HepG2 (cell line): ENCODE data around the gene FRMD8. TPM values are rescaled to one million over a fixed set of nuclear protein-coding genes. Genes with fewer than 3 reads are reported as not detected.
A peak's percentile ranks its signal among the peaks of the same experiment; 100 is the strongest.

ENCODE experiments used
- GATAD1 ChIP-seq: IDR thresholded peaks from 2 replicates; pipeline ENCODE4 v1.6.1; 2016; ENCODE audit warnings: missing genetic modification reagents, missing compliant biosample characterization
- GFI1 ChIP-seq: sonication (generic); formaldehyde crosslinking; IDR thresholded peaks from 2 replicates; pipeline ENCODE4 v1.5.0; 2020; ENCODE audit warnings: missing genetic modification reagents, mild to moderate bottlenecking, borderline replicate concordance
- HDAC6 ChIP-seq: fragments of 200-600 bp; sonication (generic); IDR thresholded peaks from 2 replicates; pipeline ENCODE4 v1.7.0; 2017; ENCODE audit warnings: mild to moderate bottlenecking, antibody characterized with exemption, low read length, low read depth
- NCOA1 ChIP-seq: sonication (generic); formaldehyde crosslinking; IDR thresholded peaks from 2 replicates; pipeline ENCODE4 v1.9.0; 2021; ENCODE audit warnings: missing genetic modification reagents
- PAF1 ChIP-seq: IDR thresholded peaks from 2 replicates; pipeline ENCODE4 v1.6.1; 2016; ENCODE audit warnings: missing genetic modification reagents, missing compliant biosample characterization
- PCBP1 ChIP-seq: fragments of 200-400 bp; formaldehyde crosslinking; IDR thresholded peaks from 2 replicates; pipeline ENCODE4 v1.6.1; 2017; ENCODE audit warnings: mild to moderate bottlenecking, low read depth, low read length, borderline replicate concordance
- RAD21 ChIP-seq: fragments of 450-650 bp; formaldehyde crosslinking; IDR thresholded peaks from 2 replicates; pipeline ENCODE4 v1.5.0; 2020; ENCODE audit warnings: mild to moderate bottlenecking
- SP4 ChIP-seq: sonication (generic); formaldehyde crosslinking; IDR thresholded peaks from 2 replicates; pipeline ENCODE4 v1.8.1; 2023; ENCODE audit warnings: mild to moderate bottlenecking, missing genetic modification reagents
- U2AF1 ChIP-seq: fragments of 200-400 bp; formaldehyde crosslinking; optimal IDR thresholded peaks from 2 replicates; pipeline ENCODE3; 2017; ENCODE audit warnings: mild to moderate bottlenecking, low read depth, low read length
- polyA plus RNA-seq, 8 experiments: library from polyadenylated mRNA; depleted of rRNA in 3 of 8; stranded (reverse) in 7 of 8; unstranded in 1 of 8; fragments of >200 nt; fragmentation: Illumina TruSeq in 4 of 8; extraction: Trizol in 4 of 8; gene quantifications; 2 replicates each; pipeline versions ENCODE4 v1.2.1 to v1.2.3, GENCODE V29; 2011 to 2016; ENCODE audit warnings: low read depth in 4 of 8, missing spikeins in 1 of 8, mixed read lengths in 1 of 8; ENCODE audit not compliant: insufficient read depth in 1 of 8
- total RNA-seq, 5 experiments: library from RNA; depleted of rRNA; stranded (reverse); fragments of >200 nt; fragmentation: Illumina TruSeq; extraction: Trizol; gene quantifications; 2 replicates each; pipeline ENCODE4 v1.2.3, GENCODE V29; 2016; ENCODE audit warnings: low read depth in 1 of 5
- TF ChIP-seq, protein P1 (sequence below): sonication (generic); formaldehyde crosslinking; IDR thresholded peaks from 2 replicates; pipeline ENCODE4 v1.4.0; 2020; ENCODE audit warnings: mild to moderate bottlenecking, missing genetic modification reagents
- TF ChIP-seq, protein P2 (sequence below): sonication (generic); formaldehyde crosslinking; IDR thresholded peaks from 2 replicates; pipeline ENCODE4 v1.8.0; 2022; ENCODE audit warnings: missing genetic modification reagents, mild to moderate bottlenecking, moderate library complexity, borderline replicate concordance
- TF ChIP-seq, protein P3 (sequence below): sonication (generic); formaldehyde crosslinking; IDR thresholded peaks from 2 replicates; pipeline ENCODE4 v1.4.0; 2020; ENCODE audit warnings: mild to moderate bottlenecking, missing genetic modification reagents
- TF ChIP-seq, protein P4 (sequence below): sonication (generic); formaldehyde crosslinking; IDR thresholded peaks from 2 replicates; pipeline ENCODE4 v1.8.1; 2023; ENCODE audit warnings: missing genetic modification reagents, inconsistent platforms, borderline replicate concordance

FRMD8 gene
- total and polyA plus RNA-seq, 2 of the 13 experiments (the other 11 are each of a cell fraction or from before 2014, with no cell fraction given), result 5.8 to 20.6 TPM

DNA sequence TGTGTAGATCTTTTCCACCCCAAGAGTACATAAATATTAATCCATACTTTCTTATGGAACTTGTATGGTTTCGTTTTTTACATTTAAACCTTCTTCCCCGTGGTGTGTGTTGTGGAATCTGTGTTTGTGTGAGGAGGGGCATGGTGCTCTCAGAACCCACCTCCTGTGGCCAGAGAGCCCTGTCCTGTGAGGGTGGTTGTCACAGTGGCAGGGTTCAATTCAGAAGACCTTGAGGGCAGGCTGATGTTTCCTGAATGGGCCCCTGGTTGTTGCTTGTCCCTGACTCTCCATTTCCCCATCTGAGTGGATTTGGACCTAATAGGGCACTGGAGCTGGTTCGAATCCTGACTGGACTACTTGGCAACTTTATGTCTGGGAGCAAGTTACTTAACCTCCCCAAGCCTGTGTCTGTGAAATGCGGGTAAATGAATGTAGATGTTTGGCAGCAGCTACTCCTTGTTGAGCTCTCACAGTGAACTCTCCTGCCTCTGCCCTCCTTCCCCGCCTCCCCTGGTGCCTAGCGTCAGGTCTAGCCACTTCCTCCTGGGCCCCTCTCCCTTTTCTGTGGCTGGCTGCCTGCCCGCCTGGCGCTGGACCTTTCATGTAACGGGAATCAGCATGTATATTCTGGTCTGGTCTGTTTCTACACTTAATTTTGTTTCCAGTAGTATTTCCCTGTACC lies 43.4 kb downstream of the FRMD8 start (continued):
- TF ChIP-seq SP4 (CRISPR knock-in tag) (no peak), PAF1 (CRISPR knock-in tag) (peak; percentile 88; the same call in 1 of the 2 replicates), GATAD1 (CRISPR knock-in tag) (no peak), PCBP1 (no peak), GFI1 (no peak), U2AF1 (no peak), HDAC6 (no peak), NCOA1 (CRISPR knock-in tag) (no peak), RAD21 (CRISPR knock-in tag) (peak; percentile 31; the same call in 1 of the 2 replicates)
- TF ChIP-seq, protein P1, sequence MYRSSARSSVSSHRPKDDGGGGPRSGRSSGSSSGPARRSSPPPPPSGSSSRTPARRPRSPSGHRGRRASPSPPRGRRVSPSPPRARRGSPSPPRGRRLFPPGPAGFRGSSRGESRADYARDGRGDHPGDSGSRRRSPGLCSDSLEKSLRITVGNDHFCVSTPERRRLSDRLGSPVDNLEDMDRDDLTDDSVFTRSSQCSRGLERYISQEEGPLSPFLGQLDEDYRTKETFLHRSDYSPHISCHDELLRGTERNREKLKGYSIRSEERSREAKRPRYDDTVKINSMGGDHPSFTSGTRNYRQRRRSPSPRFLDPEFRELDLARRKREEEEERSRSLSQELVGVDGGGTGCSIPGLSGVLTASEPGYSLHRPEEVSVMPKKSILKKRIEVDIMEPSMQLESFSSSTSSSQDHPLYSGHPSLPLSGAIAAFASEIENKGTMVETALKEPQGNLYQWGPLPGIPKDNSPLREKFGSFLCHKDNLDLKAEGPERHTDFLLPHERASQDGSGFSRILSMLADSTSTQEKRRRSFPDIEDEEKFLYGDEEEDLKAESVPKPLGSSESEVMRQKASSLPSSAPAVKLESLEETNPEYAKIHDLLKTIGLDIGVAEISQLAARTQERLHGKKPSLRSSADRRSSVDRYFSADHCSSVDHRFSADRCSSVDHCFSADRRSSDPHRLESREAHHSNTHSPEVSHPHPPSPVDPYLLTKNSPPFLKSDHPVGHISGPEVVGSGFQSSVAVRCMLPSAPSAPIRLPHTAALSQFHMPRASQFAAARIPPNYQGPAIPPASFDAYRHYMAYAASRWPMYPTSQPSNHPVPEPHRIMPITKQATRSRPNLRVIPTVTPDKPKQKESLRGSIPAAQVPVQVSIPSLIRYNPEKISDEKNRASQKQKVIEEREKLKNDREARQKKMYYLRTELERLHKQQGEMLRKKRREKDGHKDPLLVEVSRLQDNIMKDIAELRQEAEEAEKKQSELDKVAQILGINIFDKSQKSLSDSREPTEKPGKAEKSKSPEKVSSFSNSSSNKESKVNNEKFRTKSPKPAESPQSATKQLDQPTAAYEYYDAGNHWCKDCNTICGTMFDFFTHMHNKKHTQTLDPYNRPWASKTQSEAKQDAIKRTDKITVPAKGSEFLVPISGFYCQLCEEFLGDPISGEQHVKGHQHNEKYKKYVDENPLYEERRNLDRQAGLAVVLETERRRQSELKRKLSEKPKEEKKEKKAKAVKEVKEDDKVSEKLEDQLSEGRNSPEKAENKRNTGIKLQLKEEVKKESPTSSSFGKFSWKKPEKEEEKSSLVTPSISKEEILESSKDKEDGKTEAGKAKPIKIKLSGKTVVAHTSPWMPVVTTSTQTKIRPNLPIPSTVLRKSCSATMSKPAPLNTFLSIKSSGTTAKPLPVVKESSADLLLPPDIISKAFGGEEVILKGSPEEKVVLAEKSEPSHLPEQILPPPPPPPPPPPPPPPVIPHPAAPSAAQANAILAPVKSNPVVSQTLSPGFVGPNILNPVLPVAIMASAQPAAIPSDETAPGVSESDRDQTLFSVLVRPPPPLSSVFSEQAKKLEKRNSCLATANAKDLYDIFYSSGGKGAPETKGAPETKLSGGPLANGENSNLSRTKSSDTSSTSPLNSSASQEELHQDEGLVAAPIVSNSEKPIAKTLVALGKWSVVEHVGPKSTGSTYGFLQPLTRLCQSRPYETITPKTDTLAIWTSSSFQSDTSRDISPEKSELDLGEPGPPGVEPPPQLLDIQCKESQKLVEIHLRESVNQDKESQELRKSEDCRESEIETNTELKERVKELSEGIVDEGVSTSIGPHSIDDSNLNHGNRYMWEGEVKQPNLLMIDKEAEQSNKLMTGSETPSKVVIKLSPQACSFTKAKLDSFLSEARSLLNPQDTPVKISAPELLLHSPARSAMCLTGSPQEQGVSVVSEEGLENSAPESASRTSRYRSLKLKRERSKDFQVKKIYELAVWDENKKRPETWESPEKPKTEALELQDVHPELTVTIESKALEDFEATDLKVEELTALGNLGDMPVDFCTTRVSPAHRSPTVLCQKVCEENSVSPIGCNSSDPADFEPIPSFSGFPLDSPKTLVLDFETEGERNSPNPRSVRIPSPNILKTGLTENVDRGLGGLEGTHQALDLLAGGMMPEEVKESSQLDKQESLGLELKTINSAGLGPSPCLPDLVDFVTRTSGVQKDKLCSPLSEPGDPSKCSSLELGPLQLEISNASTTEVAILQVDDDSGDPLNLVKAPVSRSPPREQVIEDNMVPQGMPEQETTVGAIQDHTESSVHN (CRISPR knock-in tag), result no peak
- TF ChIP-seq, protein P2, sequence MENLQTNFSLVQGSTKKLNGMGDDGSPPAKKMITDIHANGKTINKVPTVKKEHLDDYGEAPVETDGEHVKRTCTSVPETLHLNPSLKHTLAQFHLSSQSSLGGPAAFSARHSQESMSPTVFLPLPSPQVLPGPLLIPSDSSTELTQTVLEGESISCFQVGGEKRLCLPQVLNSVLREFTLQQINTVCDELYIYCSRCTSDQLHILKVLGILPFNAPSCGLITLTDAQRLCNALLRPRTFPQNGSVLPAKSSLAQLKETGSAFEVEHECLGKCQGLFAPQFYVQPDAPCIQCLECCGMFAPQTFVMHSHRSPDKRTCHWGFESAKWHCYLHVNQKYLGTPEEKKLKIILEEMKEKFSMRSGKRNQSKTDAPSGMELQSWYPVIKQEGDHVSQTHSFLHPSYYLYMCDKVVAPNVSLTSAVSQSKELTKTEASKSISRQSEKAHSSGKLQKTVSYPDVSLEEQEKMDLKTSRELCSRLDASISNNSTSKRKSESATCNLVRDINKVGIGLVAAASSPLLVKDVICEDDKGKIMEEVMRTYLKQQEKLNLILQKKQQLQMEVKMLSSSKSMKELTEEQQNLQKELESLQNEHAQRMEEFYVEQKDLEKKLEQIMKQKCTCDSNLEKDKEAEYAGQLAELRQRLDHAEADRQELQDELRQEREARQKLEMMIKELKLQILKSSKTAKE (CRISPR knock-in tag), result no peak
- TF ChIP-seq, protein P3, sequence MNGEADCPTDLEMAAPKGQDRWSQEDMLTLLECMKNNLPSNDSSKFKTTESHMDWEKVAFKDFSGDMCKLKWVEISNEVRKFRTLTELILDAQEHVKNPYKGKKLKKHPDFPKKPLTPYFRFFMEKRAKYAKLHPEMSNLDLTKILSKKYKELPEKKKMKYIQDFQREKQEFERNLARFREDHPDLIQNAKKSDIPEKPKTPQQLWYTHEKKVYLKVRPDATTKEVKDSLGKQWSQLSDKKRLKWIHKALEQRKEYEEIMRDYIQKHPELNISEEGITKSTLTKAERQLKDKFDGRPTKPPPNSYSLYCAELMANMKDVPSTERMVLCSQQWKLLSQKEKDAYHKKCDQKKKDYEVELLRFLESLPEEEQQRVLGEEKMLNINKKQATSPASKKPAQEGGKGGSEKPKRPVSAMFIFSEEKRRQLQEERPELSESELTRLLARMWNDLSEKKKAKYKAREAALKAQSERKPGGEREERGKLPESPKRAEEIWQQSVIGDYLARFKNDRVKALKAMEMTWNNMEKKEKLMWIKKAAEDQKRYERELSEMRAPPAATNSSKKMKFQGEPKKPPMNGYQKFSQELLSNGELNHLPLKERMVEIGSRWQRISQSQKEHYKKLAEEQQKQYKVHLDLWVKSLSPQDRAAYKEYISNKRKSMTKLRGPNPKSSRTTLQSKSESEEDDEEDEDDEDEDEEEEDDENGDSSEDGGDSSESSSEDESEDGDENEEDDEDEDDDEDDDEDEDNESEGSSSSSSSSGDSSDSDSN (CRISPR knock-in tag), result peak; percentile 37; the same call in 1 of the 2 replicates
- TF ChIP-seq, protein P4, sequence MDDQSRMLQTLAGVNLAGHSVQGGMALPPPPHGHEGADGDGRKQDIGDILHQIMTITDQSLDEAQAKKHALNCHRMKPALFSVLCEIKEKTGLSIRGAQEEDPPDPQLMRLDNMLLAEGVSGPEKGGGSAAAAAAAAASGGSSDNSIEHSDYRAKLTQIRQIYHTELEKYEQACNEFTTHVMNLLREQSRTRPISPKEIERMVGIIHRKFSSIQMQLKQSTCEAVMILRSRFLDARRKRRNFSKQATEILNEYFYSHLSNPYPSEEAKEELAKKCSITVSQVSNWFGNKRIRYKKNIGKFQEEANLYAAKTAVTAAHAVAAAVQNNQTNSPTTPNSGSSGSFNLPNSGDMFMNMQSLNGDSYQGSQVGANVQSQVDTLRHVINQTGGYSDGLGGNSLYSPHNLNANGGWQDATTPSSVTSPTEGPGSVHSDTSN, result no peak
